Effector memory CD4-positive, alpha-beta T cell (primary cell): ENCODE data around the gene GTF3C1.

Experiments
- DNase-seq, 3 donors: peaks; one replicate each; pipeline ENCODE4 v3.0.0-alpha.2; 2020
- H3K27ac ChIP-seq: 2 replicates; pipeline ENCODE4 v1.7.0; 2013; ENCODE audit warnings: mild to moderate bottlenecking, low read length, moderate library complexity; ENCODE audit not compliant: insufficient read depth, poor library complexity, severe bottlenecking
- H3K27me3 ChIP-seq: replicated peaks from 2 replicates; pipeline ENCODE4 v1.7.0; 2013; ENCODE audit warnings: mild to moderate bottlenecking, low read length; ENCODE audit not compliant: insufficient read depth, control insufficient read depth, poor library complexity, severe bottlenecking
- H3K36me3 ChIP-seq: 2 replicates; pipeline ENCODE4 v1.7.0; 2013; ENCODE audit warnings: mild to moderate bottlenecking, low read length, moderate library complexity; ENCODE audit not compliant: control insufficient read depth, insufficient read depth
- H3K4me1 ChIP-seq: 2 replicates; pipeline ENCODE4 v1.7.0; 2013; ENCODE audit warnings: low read length, mild to moderate bottlenecking; ENCODE audit not compliant: control insufficient read depth, insufficient read depth, poor library complexity, severe bottlenecking
- H3K4me3 ChIP-seq: 2 replicates; pipeline ENCODE4 v1.7.0; 2013; ENCODE audit warnings: low read length, low read depth, mild to moderate bottlenecking; ENCODE audit not compliant: insufficient read depth, poor library complexity, severe bottlenecking
- H3K9me3 ChIP-seq: 2 replicates; pipeline ENCODE4 v1.7.0; 2013; ENCODE audit warnings: mild to moderate bottlenecking, low read length, moderate library complexity; ENCODE audit not compliant: control insufficient read depth

GTF3C1 gene

GRCh38 chr16:27508476-27508875, 41.2 kb downstream of the GTF3C1 start:
- Histone ChIP-seq H3K4me1 (no peaks in the 10 kb centered on the region), H3K27me3 (no peaks in the 10 kb centered on the region), H3K9me3 (no peaks in the 10 kb centered on the region), H3K4me3 (no peak overlapping the region), H3K36me3 (peaks cover 69% of the 10 kb centered on the region), H3K27ac (no peak overlapping the region)
- DNase-seq = no peak

DNA sequence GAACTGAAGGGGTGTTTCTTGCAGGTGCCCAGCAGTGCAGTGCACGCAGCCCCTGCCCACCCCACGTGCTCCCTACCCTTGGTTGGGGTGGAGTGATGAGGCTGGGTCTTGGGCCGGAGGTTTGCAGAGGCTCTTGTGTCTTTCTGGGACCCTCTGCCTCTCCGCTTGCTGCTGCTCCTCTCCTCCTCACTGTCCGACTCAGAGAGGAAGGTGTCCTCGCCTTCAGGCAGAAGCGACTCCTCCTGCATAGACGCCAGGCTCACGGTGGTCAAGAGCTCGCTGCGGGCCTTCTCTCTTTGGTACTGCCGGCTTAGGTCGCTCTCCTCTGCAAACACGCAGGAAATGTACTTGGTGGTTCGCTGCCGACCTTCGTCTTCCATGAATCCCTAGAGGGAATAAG, 42.9 kb downstream of the GTF3C1 start:
- Histone ChIP-seq H3K9me3 (no peaks in the 10 kb centered on the region), H3K27me3 (no peaks in the 10 kb centered on the region), H3K4me1 (no peaks in the 10 kb centered on the region), H3K36me3 (peaks cover 72% of the 10 kb centered on the region), H3K4me3 (no peak overlapping the region), H3K27ac (no peak overlapping the region)
- no peak for DNase-seq

GRCh38 chr16:27505297-27506236, 44.1 kb downstream of the GTF3C1 start:
- H3K27me3 ChIP-seq = no peaks in the 10 kb centered on the region
- no peaks in the 10 kb centered on the region for H3K4me1 ChIP-seq
- no peak overlapping the region for H3K4me3 ChIP-seq
- no peaks in the 10 kb centered on the region for H3K9me3 ChIP-seq
- H3K27ac ChIP-seq = no peak overlapping the region
- DNase-seq = no peak
- H3K36me3 ChIP-seq = peaks cover 70% of the 10 kb centered on the region

GRCh38 chr16:27503662-27504061, 46.1 kb downstream of the GTF3C1 start:
- Histone ChIP-seq H3K4me3 (no peak overlapping the region), H3K4me1 (no peaks in the 10 kb centered on the region), H3K9me3 (no peaks in the 10 kb centered on the region), H3K36me3 (peaks cover 86% of the 10 kb centered on the region), H3K27ac (no peak overlapping the region), H3K27me3 (no peaks in the 10 kb centered on the region)
- no peak for DNase-seq

DNA sequence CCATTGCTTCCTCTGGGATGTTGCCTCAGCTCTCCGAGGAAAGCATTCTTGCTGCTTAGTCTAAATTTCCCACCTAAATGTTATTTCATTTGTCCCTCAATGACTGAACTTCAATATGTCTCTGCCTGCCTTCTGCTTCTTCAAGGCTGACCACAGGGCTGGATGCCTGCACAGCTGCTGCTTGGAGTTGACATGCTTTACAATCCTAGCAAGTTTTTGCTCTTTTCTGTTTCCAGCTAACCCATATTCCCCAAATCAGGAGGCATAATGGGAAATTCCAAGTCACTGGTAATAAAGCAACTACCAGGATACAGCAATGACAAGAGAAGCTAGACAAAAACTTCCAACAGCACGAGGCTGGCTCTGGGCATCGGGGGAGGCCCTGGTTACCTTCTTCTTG, 48.9 kb downstream of the GTF3C1 start:
- no peaks in the 10 kb centered on the region for H3K27me3 ChIP-seq
- H3K4me3 ChIP-seq = no peak overlapping the region
- peaks cover 88% of the 10 kb centered on the region for H3K36me3 ChIP-seq
- no peak overlapping the region for H3K27ac ChIP-seq
- H3K9me3 ChIP-seq = no peaks in the 10 kb centered on the region
- H3K4me1 ChIP-seq = no peaks in the 10 kb centered on the region
- DNase-seq = no peak

- Histone ChIP-seq H3K4me1 (no peaks in the 10 kb centered on the region), H3K9me3 (no peaks in the 10 kb centered on the region), H3K27ac (no peak overlapping the region), H3K4me3 (no peak overlapping the region), H3K36me3 (peaks cover 88% of the 10 kb centered on the region), H3K27me3 (no peaks in the 10 kb centered on the region)
- DNase-seq = no peak
Measured at GRCh38 chr16:27499659-27500055, 50.1 kb downstream of the GTF3C1 start.

DNA sequence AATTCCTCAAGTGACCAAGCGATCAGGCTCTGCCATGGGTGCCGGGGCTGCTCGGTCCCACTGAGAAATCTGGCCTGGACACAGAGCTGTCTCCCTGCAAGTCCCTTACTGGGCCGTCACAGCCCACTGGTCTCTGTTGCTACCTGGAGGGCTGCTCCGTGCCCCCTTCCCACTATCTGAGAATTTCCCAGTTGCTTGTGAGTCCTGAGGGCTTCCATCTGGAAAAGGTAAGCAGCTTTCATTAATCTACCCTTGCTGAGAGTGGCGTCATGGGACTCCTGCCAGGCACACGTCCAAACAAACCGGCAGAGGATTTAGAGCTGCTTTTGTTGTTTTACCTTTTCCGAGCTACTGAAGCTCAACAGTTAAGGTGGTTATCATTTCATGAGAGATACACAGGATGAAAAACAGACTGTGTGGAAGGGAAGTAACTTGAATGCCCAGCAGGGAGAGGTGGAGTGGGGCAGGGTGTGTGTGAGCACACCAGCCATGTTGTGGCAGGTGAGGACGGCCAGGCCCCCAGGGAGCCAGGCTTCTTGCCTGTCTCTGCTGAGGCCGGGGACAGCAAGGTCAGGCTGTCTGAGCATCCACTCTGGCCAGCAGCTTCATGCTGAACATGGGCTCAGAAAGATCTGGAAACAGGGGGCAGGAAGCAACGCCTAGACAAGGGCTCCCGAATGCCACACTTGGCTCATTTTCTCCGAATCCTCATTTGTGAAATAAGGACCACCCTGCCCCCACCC, 50.6 kb downstream of the GTF3C1 start:
- Histone ChIP-seq H3K9me3 (no peaks in the 10 kb centered on the region), H3K36me3 (peaks cover 87% of the 10 kb centered on the region)

DNA sequence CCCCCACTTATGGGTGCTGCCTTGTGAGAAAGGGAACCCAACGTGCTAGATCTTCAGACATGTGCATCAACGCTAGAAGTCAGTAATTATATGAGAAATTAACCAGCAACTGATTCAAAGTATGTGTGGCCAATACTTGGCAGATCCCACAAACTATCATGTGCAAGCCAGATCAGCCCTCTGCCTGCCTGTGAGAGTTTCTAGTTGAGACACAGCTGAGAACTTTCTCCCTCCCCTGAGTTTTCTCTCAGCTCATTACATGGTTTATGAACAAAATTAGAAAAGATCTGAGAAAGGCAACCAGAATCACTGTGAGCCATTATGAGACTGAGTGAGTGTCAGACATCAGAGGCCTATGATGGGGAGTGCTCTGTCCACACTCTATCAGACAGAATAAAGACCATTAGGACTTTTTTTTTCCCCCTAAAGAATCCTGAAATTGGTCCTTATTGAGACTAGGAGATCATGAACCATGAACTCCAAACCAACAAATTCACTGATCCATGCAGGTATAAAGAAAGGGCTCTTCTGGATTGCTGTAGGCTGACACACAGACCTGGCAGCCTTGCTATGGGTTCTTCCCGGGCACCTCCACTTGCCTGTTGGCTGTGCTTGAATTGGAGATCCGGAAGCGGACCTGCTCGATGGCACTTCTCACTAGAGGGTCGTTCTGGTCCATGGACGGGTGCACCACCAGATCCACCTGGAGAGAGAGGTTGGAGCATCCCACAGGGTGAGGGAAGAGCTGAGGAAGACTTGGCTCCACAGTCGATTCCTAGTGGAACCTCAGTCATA, 51.5 kb downstream of the GTF3C1 start:
- H3K27me3 ChIP-seq = no peaks in the 10 kb centered on the region
- H3K4me3 ChIP-seq = no peak overlapping the region
- no peaks in the 10 kb centered on the region for H3K9me3 ChIP-seq
- H3K4me1 ChIP-seq = no peaks in the 10 kb centered on the region
- H3K36me3 ChIP-seq = peaks cover 83% of the 10 kb centered on the region
- no peak overlapping the region for H3K27ac ChIP-seq
- DNase-seq = no peak

More for the DNA sequence above, 50.6 kb downstream of the GTF3C1 start:
- H3K4me1 ChIP-seq = no peaks in the 10 kb centered on the region
- no peaks in the 10 kb centered on the region for H3K27me3 ChIP-seq
- DNase-seq = no peak
- no peak overlapping the region for H3K27ac ChIP-seq
- H3K4me3 ChIP-seq = no peak overlapping the region

DNA sequence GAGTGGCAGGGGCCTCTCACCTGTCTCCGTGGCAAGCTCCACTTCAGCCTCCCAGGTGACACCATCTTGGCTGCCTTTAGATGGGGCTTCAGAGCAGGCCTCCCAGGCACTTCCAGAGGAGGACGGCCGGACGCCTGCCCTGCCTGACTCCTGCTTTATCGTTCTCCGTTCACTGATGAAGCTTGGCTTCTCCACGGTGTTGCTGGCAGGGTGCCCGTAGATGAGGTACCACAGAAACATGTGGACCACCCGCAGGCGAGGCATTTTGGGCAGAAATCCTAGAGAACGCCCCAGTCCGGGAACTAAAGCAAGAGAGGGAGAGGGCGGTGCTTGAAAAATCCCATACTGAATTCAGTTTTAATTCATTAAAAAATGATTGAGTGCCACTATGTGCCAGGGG, 54.5 kb downstream of the GTF3C1 start:
- peaks cover 91% of the 10 kb centered on the region for H3K36me3 ChIP-seq
- DNase-seq = no peak
- no peaks in the 10 kb centered on the region for H3K9me3 ChIP-seq
- H3K27me3 ChIP-seq = no peaks in the 10 kb centered on the region
- H3K4me3 ChIP-seq = no peak overlapping the region
- no peaks in the 10 kb centered on the region for H3K4me1 ChIP-seq
- H3K27ac ChIP-seq = no peak overlapping the region
